GM12878 (cell line): ENCODE results near the gene PPIF. TPM values are rescaled to one million over a fixed set of nuclear protein-coding genes. Genes with fewer than 3 reads are reported as not detected.

Source experiments
- ATAC-seq: fragments of 200-7000 bp; cut with Tn5 transposase; 3 replicates; pipeline ENCODE4 v1.9.1; 2020; ENCODE audit warnings: mild to moderate bottlenecking, moderate library complexity
- BruUV-seq: library from RNA; stranded (reverse); fragments of 400-500 nt; replicated peaks from 2 replicates; lab custom pipeline; 2021; lab: Mats Ljungman, UMichigan
- CTCF ChIA-PET: fragments of 300-600 bp; sonication (Branson Sonifier 250); formaldehyde crosslinking; extraction: SDS; loops from one replicate; lab custom pipeline; 2021; ENCODE audit warnings: inconsistent platforms; lab: Yijun Ruan, JAX
- POLR2A ChIA-PET: fragments of 350-600 bp; formaldehyde crosslinking; extraction: SDS; loops from one replicate; lab custom pipeline; 2021; ENCODE audit warnings: inconsistent platforms; lab: Charles Lee
- RAD21 ChIA-PET: fragments of 300-600 bp; sonication (Branson Sonifier 250); formaldehyde crosslinking; loops from one replicate; lab custom pipeline; 2023; ENCODE audit warnings: antibody characterized with exemption; ENCODE audit not compliant: unreplicated experiment; lab: Charles Lee
- SMC1A ChIA-PET: fragments of 300-600 bp; sonication (Branson Sonifier 250); formaldehyde crosslinking; loops from one replicate; lab custom pipeline; 2023; ENCODE audit not compliant: unreplicated experiment, uncharacterized antibody; lab: Charles Lee
- DNase-seq: peaks from one replicate; pipeline ENCODE4 v3.0.0-alpha.2; 2011; ENCODE audit warnings: low read depth, low spot score
- FAIRE-seq: peaks from 3 replicates; lab custom pipeline; 2011; peaks lifted over from hg19 to GRCh38; lab: Jason Lieb, UNC
- H2AFZ ChIP-seq: 2 replicates; pipeline ENCODE4 v1.6.0; 2011; ENCODE audit warnings: low read depth, low read length, control low read depth; ENCODE audit not compliant: control insufficient read depth
- H3K27ac ChIP-seq: 2 replicates; pipeline ENCODE4 v1.5.1; 2011; ENCODE audit warnings: control low read depth; ENCODE audit not compliant: control insufficient read depth, insufficient read depth
- H3K27me3 ChIP-seq, 2 experiments: replicated peaks in 1 of 2; 2 replicates each; pipeline versions ENCODE4 v1.6.0 to v1.6.1; 2011; ENCODE audit warnings: low read length in 1 of 2; ENCODE audit not compliant: control insufficient read depth in 2 of 2, insufficient read depth in 2 of 2
- H3K36me3 ChIP-seq, 2 experiments: 2 replicates each; pipeline ENCODE4 v1.5.1; 2011; ENCODE audit warnings: low read length in 1 of 2; ENCODE audit not compliant: control insufficient read depth in 2 of 2, insufficient read depth in 2 of 2
- H3K4me1 ChIP-seq: 2 replicates; pipeline ENCODE4 v1.6.1; 2011; ENCODE audit warnings: mild to moderate bottlenecking, low read length, moderate library complexity, mixed read lengths; ENCODE audit not compliant: control insufficient read depth, insufficient read depth
- H3K4me2 ChIP-seq: 2 replicates; pipeline ENCODE4 v1.6.0; 2011; ENCODE audit warnings: control low read depth; ENCODE audit not compliant: control insufficient read depth, insufficient read depth
- H3K4me3 ChIP-seq: fragments of 200-600 bp; sonication (generic); 2 replicates; pipeline ENCODE4 v1.5.1; 2016
- H3K79me2 ChIP-seq: 2 replicates; pipeline ENCODE4 v1.6.0; 2011; ENCODE audit warnings: low read length; ENCODE audit not compliant: control insufficient read depth, insufficient read depth
- H3K9ac ChIP-seq: 2 replicates; pipeline ENCODE4 v1.8.0; 2011; ENCODE audit warnings: low read length, control low read depth, mixed read lengths; ENCODE audit not compliant: control insufficient read depth, insufficient read depth
- H3K9me3 ChIP-seq: replicated peaks from 3 replicates; pipeline ENCODE4 v1.5.1; 2011; ENCODE audit warnings: mild to moderate bottlenecking, low read length; ENCODE audit not compliant: control insufficient read depth, insufficient read depth
- H4K20me1 ChIP-seq: 2 replicates; pipeline ENCODE4 v1.6.0; 2011; ENCODE audit not compliant: control insufficient read depth, insufficient read depth
- BHLHE40 ChIP-seq, 2 experiments: fragments of 450-650 bp in 1 of 2; IDR thresholded peaks; 2 replicates each; pipeline ENCODE4 v1.6.1; 2011 to 2017; ENCODE audit warnings: low read depth in 2 of 2, borderline replicate concordance in 1 of 2, improper control_type of control experiment in 1 of 2, low read length in 1 of 2, mild to moderate bottlenecking in 1 of 2
- CHD4 ChIP-seq: fragments of 200-600 bp; sonication (generic); IDR thresholded peaks from 2 replicates; pipeline ENCODE4 v1.6.1; 2016; ENCODE audit warnings: mild to moderate bottlenecking
- ETV6 ChIP-seq, 2 experiments: fragments of 450-650 bp in 1 of 2; IDR thresholded peaks in 1 of 2; conservative IDR thresholded peaks in 1 of 2; 2 replicates each; pipeline ENCODE4 v1.6.1; 2014; ENCODE audit warnings: antibody characterized with exemption in 1 of 2, borderline replicate concordance in 1 of 2, low read depth in 1 of 2, mild to moderate bottlenecking in 1 of 2, moderate library complexity in 1 of 2
- HDGF ChIP-seq: fragments of 450-650 bp; IDR thresholded peaks from 2 replicates; pipeline ENCODE4 v1.6.1; 2016; ENCODE audit warnings: antibody characterized with exemption
- KAT2A ChIP-seq: conservative IDR thresholded peaks from 2 replicates; pipeline ENCODE4 v1.6.1; 2011; ENCODE audit warnings: low read depth, low read length; ENCODE audit not compliant: control insufficient read depth
- KDM1A ChIP-seq: fragments of 200-600 bp; sonication (generic); IDR thresholded peaks from 2 replicates; pipeline ENCODE4 v1.6.1; 2016; ENCODE audit warnings: borderline replicate concordance
- MTA3 ChIP-seq: IDR thresholded peaks from 2 replicates; pipeline ENCODE4 v1.6.1; 2012; ENCODE audit warnings: low read length, inconsistent platforms, borderline replicate concordance
- NR2C2 ChIP-seq: IDR thresholded peaks from 2 replicates; pipeline ENCODE4 v1.6.1; 2011; ENCODE audit warnings: borderline replicate concordance, low read depth; ENCODE audit not compliant: control insufficient read depth, insufficient read length
- RAD51 ChIP-seq: fragments of 450-650 bp; IDR thresholded peaks from 2 replicates; pipeline ENCODE4 v1.6.1; 2016; ENCODE audit warnings: moderate library complexity, mild to moderate bottlenecking, inconsistent platforms
- SREBF1 ChIP-seq: IDR thresholded peaks from 2 replicates; pipeline ENCODE4 v1.6.1; 2012; ENCODE audit warnings: mild to moderate bottlenecking, low read length
- STAT1 ChIP-seq: fragments of 450-650 bp; conservative IDR thresholded peaks from 2 replicates; pipeline ENCODE4 v1.6.1; 2014; ENCODE audit warnings: antibody characterized with exemption, mild to moderate bottlenecking
- STAT3 ChIP-seq: IDR thresholded peaks from 2 replicates; pipeline ENCODE4 v1.6.1; 2011; ENCODE audit warnings: low read depth, low read length, improper control_type of control experiment
- USF1 ChIP-seq: IDR thresholded peaks from 2 replicates; pipeline ENCODE4 v1.6.1; 2011; ENCODE audit warnings: borderline replicate concordance, low read depth, mild to moderate bottlenecking, moderate library complexity, mixed read lengths, low read length; ENCODE audit not compliant: insufficient read depth; ENCODE audit errors: extremely low read length
- ZNF217 ChIP-seq: fragments of 450-650 bp; IDR thresholded peaks from 2 replicates; pipeline ENCODE4 v1.6.1; 2017; ENCODE audit warnings: antibody characterized with exemption, mild to moderate bottlenecking
- WGBS: methylation state at CpG from one replicate; pipeline ENCODE4 v1.1.6; 2016; ENCODE audit warnings: low lambda C conversion rate; ENCODE audit not compliant: insufficient replicate concordance, insufficient coverage; ENCODE audit errors: missing lambda C conversion rate; 5-methylcytosine and 5-hydroxymethylcytosine counted together
- in situ Hi-C: fragments of 300-500 bp; cut with MboI; formaldehyde crosslinking; loops from 9 replicates; pipeline ENCODE4 v1.14.3; 2018; ENCODE audit warnings: mixed read lengths
- intact Hi-C: fragments of 100-400 bp; cut with micrococcal nuclease; formaldehyde crosslinking; loops from one replicate; pipeline ENCODE4 v1.14.2; 2022; ENCODE audit not compliant: unreplicated experiment
- polyA plus RNA-seq, 11 experiments: library from polyadenylated mRNA; depleted of rRNA in 4 of 11; unstranded in 6 of 11; stranded (reverse) in 5 of 11; fragments of >200 nt; fragmentation: Nextera tagmentation in 4 of 11; fragmentation: Illumina TruSeq in 1 of 11; extraction: Ambion mirVana in 4 of 11; extraction: Trizol in 1 of 11; gene quantifications; 1 replicate in 1 of 11; 2 replicates in 10 of 11; pipeline versions ENCODE4 v1.2.1 to v1.2.3, GENCODE V29; 2011 to 2016; ENCODE audit warnings: inconsistent platforms in 2 of 11, missing spikeins in 2 of 11, low read depth in 1 of 11
- total RNA-seq, 4 experiments: library from RNA; depleted of rRNA in 3 of 4; stranded (reverse); fragments of >200 nt in 3 of 4; fragmentation: Illumina TruSeq in 1 of 4; extraction: Trizol in 1 of 4; gene quantifications; 2 replicates each; pipeline versions ENCODE4 v1.2.1 to v1.2.3, GENCODE V29; 2013 to 2021
- TF ChIP-seq, protein P1 (sequence below): fragments of 450-650 bp; IDR thresholded peaks from 2 replicates; pipeline ENCODE4 v1.6.1; 2017; ENCODE audit warnings: mild to moderate bottlenecking, low read depth, inconsistent platforms; ENCODE audit not compliant: poor library complexity, severe bottlenecking

PPIF gene
- total and polyA plus RNA-seq, 10 of the 15 experiments (the other 5 are each of a cell fraction or from before 2014, with no cell fraction given), result 28.8 to 180 (median 128) TPM

- 59% methylated on average over 9 of the region's 9 CpGs for WGBS
- RAD21 ChIA-PET, result interaction anchor here (1.0 kb wide), 1 partner anchor 88 kb away, joined by 4 read pairs; no protein-coding TSS in a partner anchor
- Histone ChIP-seq H3K27ac (no peak overlapping the region), H4K20me1 (no peaks in the 10 kb centered on the region), H3K27me3 (peaks cover 0 to 2% of the 10 kb centered on the region in 2 experiments; a peak in 2 of 4 replicates), H3K9me3 (no peaks in the 10 kb centered on the region; the same call in 2 of the 3 replicates), H2AFZ (no peak overlapping the region), H3K4me2 (no peak overlapping the region), H3K4me1 (no peaks in the 10 kb centered on the region), H3K79me2 (no peaks in the 10 kb centered on the region), H3K9ac (no peak overlapping the region), H3K4me3 (no peak overlapping the region), H3K36me3 (no peaks in the 10 kb centered on the region)
- FAIRE-seq, result no peak
- intact Hi-C loops, result no loop called here
- in situ Hi-C loops, result loop anchor here (5.0 kb wide), 1 partner anchor 88 kb away; no protein-coding TSS in a partner anchor
- SMC1A ChIA-PET, result no interaction called here
- ATAC-seq, result no peak
- POLR2A ChIA-PET, result no interaction called here
- CTCF ChIA-PET, result no interaction called here
- no peak for DNase-seq
- BruUV-seq, result no TSS peak
- no peak for TF ChIP-seq RAD51
- no peak for TF ChIP-seq KAT2A
- TF ChIP-seq ETV6 (conservative IDR thresholded peaks at IDR 0.05 in 1 of 2, IDR thresholded peaks at IDR 0.05 in 1 of 2; ENCODE audit: borderline replicate concordance in 1 of 2, low read depth in 1 of 2), result no peak
- no peak for TF ChIP-seq KDM1A
- TF ChIP-seq HDGF, result no peak
- TF ChIP-seq BHLHE40 (IDR thresholded peaks at IDR 0.05; ENCODE audit: borderline replicate concordance in 1 of 2, low read depth in 2 of 2, low read length in 1 of 2), result no peak
- TF ChIP-seq, protein P1, sequence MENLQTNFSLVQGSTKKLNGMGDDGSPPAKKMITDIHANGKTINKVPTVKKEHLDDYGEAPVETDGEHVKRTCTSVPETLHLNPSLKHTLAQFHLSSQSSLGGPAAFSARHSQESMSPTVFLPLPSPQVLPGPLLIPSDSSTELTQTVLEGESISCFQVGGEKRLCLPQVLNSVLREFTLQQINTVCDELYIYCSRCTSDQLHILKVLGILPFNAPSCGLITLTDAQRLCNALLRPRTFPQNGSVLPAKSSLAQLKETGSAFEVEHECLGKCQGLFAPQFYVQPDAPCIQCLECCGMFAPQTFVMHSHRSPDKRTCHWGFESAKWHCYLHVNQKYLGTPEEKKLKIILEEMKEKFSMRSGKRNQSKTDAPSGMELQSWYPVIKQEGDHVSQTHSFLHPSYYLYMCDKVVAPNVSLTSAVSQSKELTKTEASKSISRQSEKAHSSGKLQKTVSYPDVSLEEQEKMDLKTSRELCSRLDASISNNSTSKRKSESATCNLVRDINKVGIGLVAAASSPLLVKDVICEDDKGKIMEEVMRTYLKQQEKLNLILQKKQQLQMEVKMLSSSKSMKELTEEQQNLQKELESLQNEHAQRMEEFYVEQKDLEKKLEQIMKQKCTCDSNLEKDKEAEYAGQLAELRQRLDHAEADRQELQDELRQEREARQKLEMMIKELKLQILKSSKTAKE, result no peak
- TF ChIP-seq MTA3, result no peak
- TF ChIP-seq CHD4, result no peak
- TF ChIP-seq ZNF217, result no peak
- TF ChIP-seq NR2C2, result no peak
- no peak for TF ChIP-seq SREBF1
- no peak for TF ChIP-seq USF1
- TF ChIP-seq STAT3, result no peak
- TF ChIP-seq STAT1, result no peak
Observed at GRCh38 chr10:79379512-79380124, 32.3 kb downstream of the PPIF start.
